Kidney epithelial cell (primary cell): ENCODE results near the gene SRCIN1. TPM values are rescaled to one million over a fixed set of nuclear protein-coding genes. Genes with fewer than 3 reads are reported as not detected.

ENCODE experiments used
- DNase-seq: peaks from one replicate; pipeline ENCODE4 v3.0.0-alpha.2; 2010; ENCODE audit warnings: low read depth
- H3K27me3 ChIP-seq: 2 replicates; pipeline ENCODE4 v1.6.0; 2011; ENCODE audit warnings: low read length; ENCODE audit not compliant: control insufficient read depth, insufficient read depth
- H3K36me3 ChIP-seq: 2 replicates; pipeline ENCODE4 v1.5.1; 2011; ENCODE audit warnings: low read length; ENCODE audit not compliant: control insufficient read depth, insufficient read depth
- H3K4me3 ChIP-seq: 2 replicates; pipeline ENCODE4 v1.5.1; 2011; ENCODE audit warnings: low read depth, mild to moderate bottlenecking, control low read depth, low read length
- CTCF ChIP-seq: IDR thresholded peaks from 2 replicates; pipeline ENCODE4 v1.5.1; 2011; ENCODE audit warnings: mild to moderate bottlenecking, moderate library complexity, low read length, control low read depth, inconsistent platforms; ENCODE audit not compliant: insufficient read depth, poor library complexity, severe bottlenecking
- total RNA-seq: library from RNA; depleted of rRNA; stranded (reverse); fragments of >200 nt; gene quantifications from 2 replicates; pipeline ENCODE4 v1.2.3, GENCODE V29; 2015

Gene SRCIN1
- total RNA-seq, 1 donor from 2014 or later, result 0.84 TPM

GRCh38 chr17:38512473-38513058 lies 93.2 kb downstream of the SRCIN1 start:
- no peak for DNase-seq
- Histone ChIP-seq H3K27me3 (peaks cover 4% of the 10 kb centered on the region), H3K4me3 (no peak overlapping the region), H3K36me3 (no peaks in the 10 kb centered on the region)
- no peak for TF ChIP-seq CTCF

DNA sequence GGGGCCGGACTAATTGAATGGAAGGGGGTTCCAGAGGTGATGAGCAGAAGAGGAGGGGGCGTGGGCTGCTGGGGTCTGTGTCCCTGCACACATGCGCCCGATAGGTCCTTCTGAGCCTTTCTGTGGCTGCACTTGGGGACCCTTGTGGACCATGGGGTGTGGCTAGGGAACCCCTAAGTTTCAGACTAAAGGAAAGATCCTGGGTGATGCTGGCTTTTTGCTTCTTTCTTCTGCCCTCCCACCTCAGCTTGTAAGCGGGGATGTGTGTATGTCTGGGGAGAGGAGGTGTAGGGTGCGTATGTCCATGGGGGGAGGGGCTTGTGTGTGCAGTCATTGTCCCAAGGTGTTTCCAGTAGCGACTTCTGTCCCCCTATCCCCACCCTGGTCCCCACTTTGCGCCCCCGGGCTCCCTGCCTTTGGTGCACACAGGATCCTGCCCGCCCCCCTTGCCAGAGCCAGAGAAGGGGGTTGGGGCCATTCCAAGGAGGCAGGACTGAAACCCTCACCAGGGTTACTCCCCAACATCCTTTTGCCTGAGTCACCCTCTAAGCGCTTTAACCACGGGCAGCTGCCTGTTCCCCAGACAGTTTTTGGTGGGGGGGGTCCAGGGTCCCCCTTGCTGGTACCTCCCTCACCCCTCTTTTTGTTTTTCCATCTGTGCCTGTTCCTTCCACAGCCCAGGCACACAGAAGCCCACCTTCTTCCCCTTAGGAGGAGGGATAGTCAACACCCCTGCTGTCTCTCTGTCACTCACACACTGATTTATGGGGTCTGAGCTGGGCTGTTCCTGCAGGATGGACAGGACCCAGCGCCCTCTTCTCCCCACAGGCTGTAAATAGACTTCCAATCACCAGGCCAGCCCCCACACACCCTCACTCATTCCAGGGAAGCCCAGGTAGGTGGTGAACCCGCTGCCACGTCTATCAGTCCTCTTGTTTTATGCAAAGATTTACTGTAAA lies 94.3 kb downstream of the SRCIN1 start:
- TF ChIP-seq CTCF, result no peak
- Histone ChIP-seq H3K4me3 (no peak overlapping the region), H3K36me3 (peaks cover 2% of the 10 kb centered on the region), H3K27me3 (peaks cover 4% of the 10 kb centered on the region)
- DNase-seq, result peak; percentile 14

GRCh38 chr17:38510421-38511149 lies 95.2 kb downstream of the SRCIN1 start:
- Histone ChIP-seq H3K27me3 (peaks cover 4% of the 10 kb centered on the region), H3K4me3 (no peak overlapping the region), H3K36me3 (peaks cover 3% of the 10 kb centered on the region)
- DNase-seq, result no peak
- no peak for TF ChIP-seq CTCF

DNA sequence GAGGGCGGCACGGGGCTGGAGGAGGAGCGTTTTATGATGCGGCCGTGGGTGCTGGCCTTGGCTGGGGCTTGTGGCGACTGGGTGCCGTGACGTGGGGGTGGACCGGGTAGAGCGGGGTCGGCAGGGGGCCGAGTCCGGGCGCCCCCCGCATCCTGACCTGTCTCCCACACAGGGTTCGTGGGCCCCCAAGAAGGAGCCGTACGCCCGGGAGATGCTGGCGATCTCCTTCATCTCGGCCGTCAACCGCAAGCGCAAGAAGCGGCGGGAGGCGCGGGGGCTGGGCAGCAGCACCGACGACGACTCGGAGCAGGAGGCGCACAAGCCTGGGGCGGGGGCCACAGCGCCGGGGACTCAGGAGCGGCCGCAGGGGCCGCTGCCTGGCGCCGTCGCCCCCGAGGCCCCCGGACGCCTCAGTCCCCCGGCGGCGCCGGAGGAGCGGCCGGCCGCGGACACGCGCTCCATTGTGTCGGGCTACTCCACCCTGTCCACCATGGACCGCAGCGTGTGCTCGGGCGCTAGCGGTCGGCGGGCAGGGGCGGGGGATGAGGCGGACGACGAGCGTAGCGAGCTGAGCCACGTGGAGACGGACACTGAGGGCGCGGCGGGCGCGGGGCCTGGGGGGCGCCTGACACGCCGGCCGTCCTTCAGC lies 95.9 kb downstream of the SRCIN1 start:
- Histone ChIP-seq H3K4me3 (peak overlapping the region; percentile 11), H3K27me3 (peaks cover 4% of the 10 kb centered on the region), H3K36me3 (peaks cover 3% of the 10 kb centered on the region)
- no peak for TF ChIP-seq CTCF
- DNase-seq, result no peak

GRCh38 chr17:38508954-38509771 lies 96.6 kb downstream of the SRCIN1 start:
- peak; percentile 93 for TF ChIP-seq CTCF
- Histone ChIP-seq H3K27me3 (peaks cover 4% of the 10 kb centered on the region), H3K4me3 (no peak overlapping the region), H3K36me3 (peaks cover 3% of the 10 kb centered on the region)
- peak; percentile 64 for DNase-seq
